ENCODE data around the gene ZNF154. TPM values are rescaled to one million over a fixed set of nuclear protein-coding genes. Genes with fewer than 3 reads are reported as not detected.
A peak's percentile ranks its signal among the peaks of the same experiment; 100 is the strongest.

Gene ZNF154
- total and polyA plus RNA-seq, 2 experiments from 2014 or later, result 5.1 to 10.1 TPM

DNA sequence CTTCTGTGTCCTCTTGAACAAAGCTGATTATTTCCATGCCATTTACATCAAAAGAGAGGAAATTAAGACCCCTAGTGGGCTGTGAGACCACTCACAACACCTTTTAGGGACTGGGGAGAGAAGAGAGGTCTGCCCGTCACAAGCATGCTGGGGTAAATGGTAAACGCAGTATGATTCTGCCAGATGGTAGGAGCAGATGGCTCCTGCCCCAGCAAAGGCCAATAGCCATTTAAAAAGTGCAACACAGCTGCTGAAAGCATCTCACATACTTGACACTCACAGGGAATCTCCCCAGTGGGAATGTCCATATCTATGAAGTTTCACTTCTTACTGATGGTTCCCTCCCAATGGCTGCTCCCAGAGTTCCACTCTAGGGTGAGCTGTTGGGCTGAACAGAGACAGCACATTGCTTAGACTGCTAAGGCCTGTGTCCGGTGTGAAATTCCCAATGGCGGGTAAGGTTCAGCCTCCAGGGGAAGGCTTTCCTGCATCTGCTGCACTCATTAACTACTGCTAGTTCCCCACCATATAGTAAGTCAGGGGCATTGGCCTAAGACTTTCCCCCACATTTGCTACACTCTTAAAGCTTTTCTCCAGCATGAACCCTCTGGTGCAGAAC, 11.0 kb upstream of the ZNF154 start:
- H3K4me1 ChIP-seq (ENCODE audit: insufficient read depth), result no peaks in the 10 kb centered on the region
- Mint-ChIP-seq H3K9me3 (peaks cover 12% of the 10 kb centered on the region; the same call in 2 of the 3 replicates), H3K36me3 (ENCODE audit: low read depth) (peaks cover 47% of the 10 kb centered on the region), H3K27ac (no peak overlapping the region), H3K4me1 (peaks cover 12% of the 10 kb centered on the region), H3K27me3 (ENCODE audit: insufficient read depth, low read depth, poor library complexity) (no peaks in the 10 kb centered on the region), H3K4me3 (no peak overlapping the region)
- 0 out of 2 replicates have a peak, but pooled peaks cover 2% of the 10 kb centered on the region for H3K9me2 ChIP-seq (ENCODE audit: insufficient read depth)
- no peaks in the 10 kb centered on the region for H3K27me3 ChIP-seq (ENCODE audit: insufficient read depth)
- no peaks in the 10 kb centered on the region for H4K20me1 ChIP-seq (replicated peaks; ENCODE audit: insufficient read depth)
- no peaks in the 10 kb centered on the region for H3K79me2 ChIP-seq (replicated peaks; ENCODE audit: insufficient read depth)
- TF ChIP-seq, protein P1, sequence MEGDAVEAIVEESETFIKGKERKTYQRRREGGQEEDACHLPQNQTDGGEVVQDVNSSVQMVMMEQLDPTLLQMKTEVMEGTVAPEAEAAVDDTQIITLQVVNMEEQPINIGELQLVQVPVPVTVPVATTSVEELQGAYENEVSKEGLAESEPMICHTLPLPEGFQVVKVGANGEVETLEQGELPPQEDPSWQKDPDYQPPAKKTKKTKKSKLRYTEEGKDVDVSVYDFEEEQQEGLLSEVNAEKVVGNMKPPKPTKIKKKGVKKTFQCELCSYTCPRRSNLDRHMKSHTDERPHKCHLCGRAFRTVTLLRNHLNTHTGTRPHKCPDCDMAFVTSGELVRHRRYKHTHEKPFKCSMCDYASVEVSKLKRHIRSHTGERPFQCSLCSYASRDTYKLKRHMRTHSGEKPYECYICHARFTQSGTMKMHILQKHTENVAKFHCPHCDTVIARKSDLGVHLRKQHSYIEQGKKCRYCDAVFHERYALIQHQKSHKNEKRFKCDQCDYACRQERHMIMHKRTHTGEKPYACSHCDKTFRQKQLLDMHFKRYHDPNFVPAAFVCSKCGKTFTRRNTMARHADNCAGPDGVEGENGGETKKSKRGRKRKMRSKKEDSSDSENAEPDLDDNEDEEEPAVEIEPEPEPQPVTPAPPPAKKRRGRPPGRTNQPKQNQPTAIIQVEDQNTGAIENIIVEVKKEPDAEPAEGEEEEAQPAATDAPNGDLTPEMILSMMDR (conservative IDR thresholded peaks at IDR 0.05; ENCODE audit: low read depth in 2 of 2), result no peak; a peak in 1 of 4 replicates
- TF ChIP-seq STAT1 (IDR thresholded peaks at IDR 0.05; ENCODE audit: unreplicated experiment) (no peak), EZH2phosphoT487 (IDR thresholded peaks at IDR 0.05; ENCODE audit: unreplicated experiment) (no peak), JUNB (IDR thresholded peaks at IDR 0.05; ENCODE audit: unreplicated experiment) (no peak), POLR2AphosphoS5 (IDR thresholded peaks at IDR 0.05; ENCODE audit: low read depth) (no peak), NANOG (IDR thresholded peaks at IDR 0.05; ENCODE audit: borderline replicate concordance) (no peak), CREB1 (CRISPR knock-in tag; IDR thresholded peaks at IDR 0.05; ENCODE audit: low read depth) (no peak), ZNF331 (CRISPR knock-in tag; IDR thresholded peaks at IDR 0.05; ENCODE audit: low read depth) (no peak), EZH2 (IDR thresholded peaks at IDR 0.05; ENCODE audit: low read depth, unreplicated experiment) (no peak), ZNF114 (CRISPR knock-in tag; IDR thresholded peaks at IDR 0.05) (no peak)
- TF ChIP-seq, protein P2, sequence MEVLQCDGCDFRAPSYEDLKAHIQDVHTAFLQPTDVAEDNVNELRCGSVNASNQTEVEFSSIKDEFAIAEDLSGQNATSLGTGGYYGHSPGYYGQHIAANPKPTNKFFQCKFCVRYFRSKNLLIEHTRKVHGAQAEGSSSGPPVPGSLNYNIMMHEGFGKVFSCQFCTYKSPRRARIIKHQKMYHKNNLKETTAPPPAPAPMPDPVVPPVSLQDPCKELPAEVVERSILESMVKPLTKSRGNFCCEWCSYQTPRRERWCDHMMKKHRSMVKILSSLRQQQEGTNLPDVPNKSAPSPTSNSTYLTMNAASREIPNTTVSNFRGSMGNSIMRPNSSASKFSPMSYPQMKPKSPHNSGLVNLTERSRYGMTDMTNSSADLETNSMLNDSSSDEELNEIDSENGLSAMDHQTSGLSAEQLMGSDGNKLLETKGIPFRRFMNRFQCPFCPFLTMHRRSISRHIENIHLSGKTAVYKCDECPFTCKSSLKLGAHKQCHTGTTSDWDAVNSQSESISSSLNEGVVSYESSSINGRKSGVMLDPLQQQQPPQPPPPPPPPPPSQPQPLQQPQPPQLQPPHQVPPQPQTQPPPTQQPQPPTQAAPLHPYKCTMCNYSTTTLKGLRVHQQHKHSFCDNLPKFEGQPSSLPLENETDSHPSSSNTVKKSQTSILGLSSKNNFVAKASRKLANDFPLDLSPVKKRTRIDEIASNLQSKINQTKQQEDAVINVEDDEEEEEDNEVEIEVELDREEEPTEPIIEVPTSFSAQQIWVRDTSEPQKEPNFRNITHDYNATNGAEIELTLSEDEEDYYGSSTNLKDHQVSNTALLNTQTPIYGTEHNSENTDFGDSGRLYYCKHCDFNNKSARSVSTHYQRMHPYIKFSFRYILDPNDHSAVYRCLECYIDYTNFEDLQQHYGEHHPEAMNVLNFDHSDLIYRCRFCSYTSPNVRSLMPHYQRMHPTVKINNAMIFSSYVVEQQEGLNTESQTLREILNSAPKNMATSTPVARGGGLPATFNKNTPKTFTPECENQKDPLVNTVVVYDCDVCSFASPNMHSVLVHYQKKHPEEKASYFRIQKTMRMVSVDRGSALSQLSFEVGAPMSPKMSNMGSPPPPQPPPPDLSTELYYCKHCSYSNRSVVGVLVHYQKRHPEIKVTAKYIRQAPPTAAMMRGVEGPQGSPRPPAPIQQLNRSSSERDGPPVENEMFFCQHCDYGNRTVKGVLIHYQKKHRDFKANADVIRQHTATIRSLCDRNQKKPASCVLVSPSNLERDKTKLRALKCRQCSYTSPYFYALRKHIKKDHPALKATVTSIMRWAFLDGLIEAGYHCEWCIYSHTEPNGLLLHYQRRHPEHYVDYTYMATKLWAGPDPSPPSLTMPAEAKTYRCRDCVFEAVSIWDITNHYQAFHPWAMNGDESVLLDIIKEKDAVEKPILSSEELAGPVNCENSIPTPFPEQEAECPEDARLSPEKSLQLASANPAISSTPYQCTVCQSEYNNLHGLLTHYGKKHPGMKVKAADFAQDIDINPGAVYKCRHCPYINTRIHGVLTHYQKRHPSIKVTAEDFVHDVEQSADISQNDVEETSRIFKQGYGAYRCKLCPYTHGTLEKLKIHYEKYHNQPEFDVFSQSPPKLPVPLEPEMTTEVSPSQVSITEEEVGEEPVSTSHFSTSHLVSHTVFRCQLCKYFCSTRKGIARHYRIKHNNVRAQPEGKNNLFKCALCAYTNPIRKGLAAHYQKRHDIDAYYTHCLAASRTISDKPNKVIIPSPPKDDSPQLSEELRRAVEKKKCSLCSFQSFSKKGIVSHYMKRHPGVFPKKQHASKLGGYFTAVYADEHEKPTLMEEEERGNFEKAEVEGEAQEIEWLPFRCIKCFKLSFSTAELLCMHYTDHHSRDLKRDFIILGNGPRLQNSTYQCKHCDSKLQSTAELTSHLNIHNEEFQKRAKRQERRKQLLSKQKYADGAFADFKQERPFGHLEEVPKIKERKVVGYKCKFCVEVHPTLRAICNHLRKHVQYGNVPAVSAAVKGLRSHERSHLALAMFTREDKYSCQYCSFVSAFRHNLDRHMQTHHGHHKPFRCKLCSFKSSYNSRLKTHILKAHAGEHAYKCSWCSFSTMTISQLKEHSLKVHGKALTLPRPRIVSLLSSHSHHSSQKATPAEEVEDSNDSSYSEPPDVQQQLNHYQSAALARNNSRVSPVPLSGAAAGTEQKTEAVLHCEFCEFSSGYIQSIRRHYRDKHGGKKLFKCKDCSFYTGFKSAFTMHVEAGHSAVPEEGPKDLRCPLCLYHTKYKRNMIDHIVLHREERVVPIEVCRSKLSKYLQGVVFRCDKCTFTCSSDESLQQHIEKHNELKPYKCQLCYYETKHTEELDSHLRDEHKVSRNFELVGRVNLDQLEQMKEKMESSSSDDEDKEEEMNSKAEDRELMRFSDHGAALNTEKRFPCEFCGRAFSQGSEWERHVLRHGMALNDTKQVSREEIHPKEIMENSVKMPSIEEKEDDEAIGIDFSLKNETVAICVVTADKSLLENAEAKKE (CRISPR knock-in tag; IDR thresholded peaks at IDR 0.05), result no peak
- TF ChIP-seq, protein P3, sequence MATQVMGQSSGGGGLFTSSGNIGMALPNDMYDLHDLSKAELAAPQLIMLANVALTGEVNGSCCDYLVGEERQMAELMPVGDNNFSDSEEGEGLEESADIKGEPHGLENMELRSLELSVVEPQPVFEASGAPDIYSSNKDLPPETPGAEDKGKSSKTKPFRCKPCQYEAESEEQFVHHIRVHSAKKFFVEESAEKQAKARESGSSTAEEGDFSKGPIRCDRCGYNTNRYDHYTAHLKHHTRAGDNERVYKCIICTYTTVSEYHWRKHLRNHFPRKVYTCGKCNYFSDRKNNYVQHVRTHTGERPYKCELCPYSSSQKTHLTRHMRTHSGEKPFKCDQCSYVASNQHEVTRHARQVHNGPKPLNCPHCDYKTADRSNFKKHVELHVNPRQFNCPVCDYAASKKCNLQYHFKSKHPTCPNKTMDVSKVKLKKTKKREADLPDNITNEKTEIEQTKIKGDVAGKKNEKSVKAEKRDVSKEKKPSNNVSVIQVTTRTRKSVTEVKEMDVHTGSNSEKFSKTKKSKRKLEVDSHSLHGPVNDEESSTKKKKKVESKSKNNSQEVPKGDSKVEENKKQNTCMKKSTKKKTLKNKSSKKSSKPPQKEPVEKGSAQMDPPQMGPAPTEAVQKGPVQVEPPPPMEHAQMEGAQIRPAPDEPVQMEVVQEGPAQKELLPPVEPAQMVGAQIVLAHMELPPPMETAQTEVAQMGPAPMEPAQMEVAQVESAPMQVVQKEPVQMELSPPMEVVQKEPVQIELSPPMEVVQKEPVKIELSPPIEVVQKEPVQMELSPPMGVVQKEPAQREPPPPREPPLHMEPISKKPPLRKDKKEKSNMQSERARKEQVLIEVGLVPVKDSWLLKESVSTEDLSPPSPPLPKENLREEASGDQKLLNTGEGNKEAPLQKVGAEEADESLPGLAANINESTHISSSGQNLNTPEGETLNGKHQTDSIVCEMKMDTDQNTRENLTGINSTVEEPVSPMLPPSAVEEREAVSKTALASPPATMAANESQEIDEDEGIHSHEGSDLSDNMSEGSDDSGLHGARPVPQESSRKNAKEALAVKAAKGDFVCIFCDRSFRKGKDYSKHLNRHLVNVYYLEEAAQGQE (IDR thresholded peaks at IDR 0.05; ENCODE audit: unreplicated experiment), result no peak
- TF ChIP-seq, protein P4, sequence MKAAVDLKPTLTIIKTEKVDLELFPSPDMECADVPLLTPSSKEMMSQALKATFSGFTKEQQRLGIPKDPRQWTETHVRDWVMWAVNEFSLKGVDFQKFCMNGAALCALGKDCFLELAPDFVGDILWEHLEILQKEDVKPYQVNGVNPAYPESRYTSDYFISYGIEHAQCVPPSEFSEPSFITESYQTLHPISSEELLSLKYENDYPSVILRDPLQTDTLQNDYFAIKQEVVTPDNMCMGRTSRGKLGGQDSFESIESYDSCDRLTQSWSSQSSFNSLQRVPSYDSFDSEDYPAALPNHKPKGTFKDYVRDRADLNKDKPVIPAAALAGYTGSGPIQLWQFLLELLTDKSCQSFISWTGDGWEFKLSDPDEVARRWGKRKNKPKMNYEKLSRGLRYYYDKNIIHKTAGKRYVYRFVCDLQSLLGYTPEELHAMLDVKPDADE (IDR thresholded peaks at IDR 0.05), result no peak
- H3K4me2 ChIP-seq, result 0 out of 2 replicates have a peak overlapping the region, but pooled peaks have one; percentile 45
- peaks cover 12% of the 10 kb centered on the region; the same call in 1 of the 2 replicates for H3K36me3 ChIP-seq (ENCODE audit: insufficient read depth)
- no peak overlapping the region for H3K27ac ChIP-seq (ENCODE audit: low read depth)
- H3F3A ChIP-seq (replicated peaks; ENCODE audit: low read depth), result no peaks in the 10 kb centered on the region
- no peak for DNase-seq (ENCODE audit: low spot score)
- ATAC-seq, result peak; percentile 44
- no peak overlapping the region for H2AFZ ChIP-seq
- H3K4me3 ChIP-seq, result no peak overlapping the region

Measured in GM23338 (cell line).